GM03348 (cell line): ENCODE results near the gene GAPDH.
"Not testable (repeated sequence)": the region's sequence is repeated elsewhere in the genome, so short reads cannot be mapped to it uniquely, and the experiment has no call there.

Experiments used
- DNase-seq: peaks from one replicate; pipeline ENCODE4 v3.0.0; 2012; ENCODE audit warnings: low spot score

Gene GAPDH

DNA sequence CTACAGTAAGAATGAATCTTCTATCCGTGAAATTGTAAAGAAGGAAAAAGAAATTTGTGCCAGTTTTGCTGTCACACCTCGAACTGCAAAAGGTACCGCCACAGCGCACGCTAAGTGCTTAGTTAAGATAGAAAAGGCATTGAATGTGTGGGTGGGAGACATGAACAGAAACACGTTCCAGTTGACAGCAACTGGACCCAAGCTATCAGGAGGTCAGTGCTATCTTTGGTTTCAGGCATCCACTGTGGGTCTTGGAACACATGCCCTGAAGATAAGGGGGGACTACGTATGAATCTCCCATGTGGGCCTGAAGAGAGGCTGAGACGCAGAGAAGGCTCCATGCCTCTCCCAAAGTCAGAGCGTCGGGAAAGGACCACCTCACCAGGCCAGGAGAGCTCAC lies 11.7 kb downstream of the GAPDH start:
- no peak for DNase-seq

DNA sequence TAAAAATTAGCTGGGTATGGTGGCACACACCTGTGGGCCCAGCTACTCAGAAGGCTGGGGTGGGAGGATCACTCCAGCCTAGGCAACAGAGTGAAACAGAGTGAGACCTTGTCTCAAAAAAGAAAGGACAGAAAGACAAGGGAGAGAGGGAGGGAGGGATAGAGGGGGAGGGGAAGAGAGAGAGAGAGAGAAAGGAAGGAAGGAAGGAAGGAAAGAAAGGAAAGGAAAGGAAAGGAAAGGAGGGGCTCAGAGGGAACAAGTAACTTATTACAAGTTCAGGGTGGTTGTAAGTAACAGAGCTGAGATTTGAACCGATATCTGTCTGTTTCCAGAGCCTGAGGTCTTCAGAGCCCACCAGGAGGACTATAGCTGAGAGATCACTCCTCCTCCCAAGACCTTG lies 13.2 kb downstream of the GAPDH start:
- DNase-seq, result no peak

DNA sequence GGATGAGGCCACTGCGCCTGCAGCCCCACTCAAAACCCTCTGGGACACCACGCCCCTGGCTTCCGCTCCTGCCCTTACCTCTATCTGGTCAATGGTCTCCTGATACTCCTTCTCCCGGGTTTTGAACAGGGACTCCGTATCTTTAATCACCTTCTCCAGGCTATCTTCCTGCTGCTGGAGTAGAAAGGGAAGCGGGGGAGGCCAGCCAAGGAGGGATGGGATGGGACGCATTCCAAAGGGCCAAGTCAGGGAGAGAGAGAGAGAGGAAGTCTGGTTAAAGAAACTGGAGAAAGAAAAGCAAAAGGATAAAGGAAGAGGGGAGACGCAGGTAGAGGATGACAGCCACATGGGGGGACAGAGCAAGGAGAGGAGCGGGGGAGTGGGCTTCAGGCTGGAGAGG lies 13.7 kb downstream of the GAPDH start:
- peak; percentile 80 for DNase-seq

GRCh38 chr12:6548556-6548955 lies 14.2 kb downstream of the GAPDH start:
- DNase-seq, result no peak

DNA sequence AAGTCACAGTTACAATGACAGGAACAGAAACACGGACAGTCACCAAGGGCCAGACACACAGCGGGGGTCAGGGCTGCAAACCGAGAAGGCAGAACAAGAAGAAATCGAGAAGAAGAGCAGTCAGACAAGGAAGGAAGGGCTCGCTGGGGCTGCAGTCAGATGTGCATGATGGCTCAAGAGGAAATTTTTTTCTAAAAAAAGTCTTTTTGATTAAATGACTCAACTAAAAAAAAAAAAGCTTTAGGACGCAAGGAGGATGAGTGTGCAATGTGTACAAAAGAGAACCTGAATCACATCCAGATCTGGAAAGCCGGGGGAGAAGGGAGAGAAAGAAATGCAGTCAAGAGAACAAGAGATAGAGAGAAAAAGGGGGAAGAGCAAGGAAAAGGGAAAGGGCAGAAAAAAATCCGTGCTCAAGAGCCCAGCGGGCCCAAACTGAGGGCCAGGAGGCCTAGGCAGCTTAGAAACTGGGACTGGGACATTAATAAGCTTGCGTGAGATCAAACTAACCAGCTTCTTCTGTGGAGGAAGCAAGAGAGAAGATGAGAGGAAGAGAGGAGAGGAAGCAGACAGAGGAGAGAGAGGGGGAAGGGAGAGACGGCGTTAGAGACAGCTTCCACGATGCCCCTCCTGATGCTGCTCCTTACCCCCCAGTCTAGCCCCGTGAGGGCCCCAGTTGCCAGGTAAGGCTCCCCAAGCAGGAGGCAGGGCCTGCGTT lies 14.8 kb downstream of the GAPDH start:
- DNase-seq, result peak; percentile 61

DNA sequence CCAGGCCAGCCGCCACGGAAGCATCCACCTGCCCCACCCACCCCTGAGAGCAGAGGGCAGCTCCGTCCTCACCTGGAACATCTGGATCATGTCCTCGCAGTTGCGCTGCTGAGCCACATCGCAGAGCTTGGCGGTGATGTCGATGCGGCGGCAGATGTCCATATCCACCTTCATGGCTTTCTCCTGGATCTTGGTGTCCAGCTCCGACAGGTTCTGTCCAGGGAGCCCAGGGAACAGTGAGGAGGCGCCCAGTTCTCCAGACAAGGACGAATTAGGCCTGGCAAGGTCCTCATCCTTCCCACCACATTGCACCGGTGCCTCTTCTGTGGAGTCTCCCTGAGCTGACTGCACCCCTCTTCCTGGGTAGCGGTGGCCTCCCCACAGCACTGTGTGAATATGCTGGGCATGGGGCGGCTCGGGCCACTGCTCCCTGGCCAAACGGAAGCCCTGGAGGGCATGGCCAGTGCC lies 15.4 kb downstream of the GAPDH start:
- no peak for DNase-seq

DNA sequence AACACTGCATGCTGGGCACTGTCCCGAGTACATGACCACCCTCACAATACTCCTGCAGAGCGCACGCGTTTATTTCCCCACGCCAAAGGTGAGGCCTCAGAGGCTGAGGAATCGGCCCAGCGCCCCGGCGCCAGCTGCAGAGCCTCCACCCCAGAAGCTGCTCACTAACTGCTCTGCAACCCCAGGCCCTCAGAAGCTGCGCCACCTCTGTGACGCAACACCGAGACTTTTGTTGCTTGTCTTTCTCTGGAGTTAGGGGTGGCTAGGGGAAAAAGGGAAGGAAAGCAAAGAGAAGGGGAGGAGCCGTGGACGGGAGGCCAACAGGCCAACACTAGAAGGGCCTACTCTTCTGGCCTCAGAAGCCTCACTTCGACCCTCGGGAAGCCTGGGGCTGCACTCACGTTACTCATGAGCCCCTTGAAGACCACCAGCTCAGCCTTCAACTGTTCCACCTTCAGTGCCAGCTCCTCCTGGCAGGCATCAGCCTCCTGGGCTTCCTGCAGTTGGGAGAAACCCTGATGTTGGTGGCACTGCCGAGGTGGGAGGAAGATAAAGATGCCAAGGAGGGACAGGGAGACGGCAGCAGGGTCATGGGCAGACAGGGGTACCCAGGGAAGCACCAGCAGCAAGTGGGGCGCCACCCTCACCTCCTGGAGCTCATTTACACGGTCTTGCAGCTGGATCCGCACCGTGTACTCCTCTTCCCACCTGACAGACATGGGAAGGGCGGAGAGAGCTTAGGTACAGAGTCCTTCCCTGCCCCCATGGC lies 16.2 kb downstream of the GAPDH start:
- DNase-seq, result no peak

DNA sequence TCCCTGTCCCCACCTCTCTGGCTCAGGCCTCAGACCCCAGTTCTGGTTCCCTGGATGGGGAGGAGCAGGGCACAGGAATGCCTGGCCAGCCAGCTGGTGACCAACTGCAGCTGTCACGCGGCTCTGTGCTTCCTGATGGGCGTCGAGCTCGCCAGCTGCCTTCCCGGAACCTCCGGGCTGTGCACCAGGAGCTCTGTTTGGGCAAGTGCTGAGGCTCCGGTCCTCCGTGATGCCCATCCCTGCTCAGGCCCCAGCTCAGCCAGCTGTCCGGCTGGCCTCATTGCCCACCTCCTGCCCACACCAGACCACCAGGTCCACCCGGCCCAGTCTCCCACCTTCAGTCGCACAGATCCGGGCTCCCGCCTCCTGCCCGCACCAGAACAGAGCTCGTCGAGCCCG lies 16.7 kb downstream of the GAPDH start:
- DNase-seq, result peak; percentile 71

DNA sequence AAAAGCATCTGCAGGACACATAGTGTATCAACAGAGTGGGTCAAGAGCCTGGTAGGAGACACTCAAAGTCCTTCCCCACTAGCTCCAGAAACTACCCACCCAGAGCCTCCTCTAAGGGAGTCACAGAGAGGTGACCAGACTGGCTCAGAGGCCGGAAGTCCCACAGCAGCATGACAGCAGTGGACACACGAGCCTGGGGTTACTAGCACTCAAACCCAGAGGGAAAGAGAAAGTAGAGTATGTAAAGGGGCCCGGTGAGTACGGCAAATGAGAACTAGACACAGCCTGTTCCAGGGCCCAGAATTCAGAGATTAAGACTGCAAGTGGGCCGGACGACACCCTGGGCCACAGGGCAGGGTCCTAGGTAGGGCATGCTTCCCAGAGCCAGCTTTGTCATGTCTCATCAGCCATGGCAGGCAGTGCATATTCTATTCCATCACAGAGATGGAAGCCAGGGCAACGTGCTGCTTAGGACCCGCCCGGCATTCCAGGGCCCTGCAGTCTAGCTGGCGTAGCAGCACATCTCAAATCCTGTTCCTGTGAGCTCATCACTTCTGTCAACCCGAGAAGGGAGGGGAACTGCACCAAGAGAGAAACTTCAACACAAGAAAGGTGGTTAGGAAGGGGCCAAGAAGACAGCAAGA lies 17.3 kb downstream of the GAPDH start:
- peak; percentile 75 for DNase-seq

DNA sequence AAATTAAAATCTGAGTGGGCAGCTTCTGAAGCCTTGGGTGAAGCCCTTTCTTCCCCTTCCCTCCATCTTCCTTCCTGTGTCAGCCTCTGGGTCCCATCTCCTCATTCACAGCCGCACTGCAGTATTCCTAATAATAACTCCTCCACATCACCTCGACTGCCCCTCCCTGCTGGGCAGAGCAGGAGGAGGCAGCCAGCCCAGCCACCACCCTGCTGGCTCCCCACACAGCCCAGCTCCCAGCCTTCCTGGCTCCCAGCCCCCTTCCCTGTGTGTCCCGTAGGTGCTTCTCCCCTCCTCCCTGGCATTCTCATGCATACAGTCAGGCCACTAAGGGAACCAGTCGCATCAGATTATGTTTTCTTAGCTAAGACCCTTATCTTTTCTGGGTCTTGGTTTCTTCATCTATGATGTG lies 17.8 kb downstream of the GAPDH start:
- DNase-seq, result peak; percentile 47

GRCh38 chr12:6553051-6553868 lies 18.9 kb downstream of the GAPDH start:
- peak; percentile 73 for DNase-seq

- peak; percentile 77 for DNase-seq
Observed at GRCh38 chr12:6554168-6555017, 20.1 kb downstream of the GAPDH start.

DNA sequence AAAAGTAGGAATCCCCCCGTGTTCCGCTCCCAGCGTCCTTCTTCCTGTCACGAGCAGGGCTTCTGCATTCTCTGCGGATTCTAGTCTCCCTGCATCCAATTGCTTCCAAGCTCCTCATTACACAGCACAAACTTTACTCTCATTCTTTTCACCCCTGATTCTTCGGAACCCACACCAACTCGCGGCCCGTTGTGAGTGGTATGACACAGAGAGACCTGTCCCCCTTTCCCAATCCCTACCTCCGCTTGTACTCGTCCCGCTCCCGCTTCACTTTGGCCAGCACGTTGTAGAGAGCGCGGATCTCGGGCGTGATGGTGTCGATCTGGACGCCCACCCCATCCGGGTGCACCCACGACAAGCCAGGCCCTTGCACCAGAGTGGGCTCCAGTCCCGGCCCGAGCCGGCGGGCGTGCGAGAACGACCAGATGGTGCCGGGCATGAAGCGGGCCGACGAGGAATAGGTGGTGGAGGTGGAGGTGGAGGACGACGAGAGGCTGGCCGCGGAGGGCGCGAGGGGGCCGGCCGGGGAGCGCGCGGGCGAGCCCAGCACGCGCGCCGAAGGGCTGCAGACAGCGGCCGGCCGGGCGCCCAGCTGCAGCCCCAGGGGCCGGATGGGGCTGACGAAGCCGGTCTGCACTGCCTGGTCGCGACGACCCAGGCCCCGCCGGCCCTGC lies 20.8 kb downstream of the GAPDH start:
- no peak for DNase-seq

- DNase-seq, result not testable (repeated sequence)
Observed at GRCh38 chr12:6556496-6556817, 22.1 kb downstream of the GAPDH start.

DNA sequence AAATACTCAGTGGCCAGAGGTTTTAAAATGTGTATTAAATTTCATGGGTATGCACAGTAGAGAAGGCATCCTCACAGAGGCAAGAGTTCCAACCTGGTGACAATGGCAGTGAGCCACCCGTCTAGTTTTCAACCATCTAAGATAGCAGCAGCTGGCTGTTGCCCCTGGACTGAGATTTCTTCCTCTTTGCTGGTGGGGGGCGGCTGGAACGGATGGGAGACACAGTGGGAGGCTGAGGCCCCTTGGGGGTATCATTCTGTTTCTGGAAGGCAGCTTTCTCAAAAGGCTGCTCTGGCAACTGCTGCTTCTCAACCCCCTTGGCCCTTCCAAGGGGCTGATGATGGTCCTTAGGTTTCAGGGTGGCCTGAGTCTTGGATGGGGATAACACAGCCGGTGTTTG lies 22.5 kb downstream of the GAPDH start:
- DNase-seq, result no peak

DNA sequence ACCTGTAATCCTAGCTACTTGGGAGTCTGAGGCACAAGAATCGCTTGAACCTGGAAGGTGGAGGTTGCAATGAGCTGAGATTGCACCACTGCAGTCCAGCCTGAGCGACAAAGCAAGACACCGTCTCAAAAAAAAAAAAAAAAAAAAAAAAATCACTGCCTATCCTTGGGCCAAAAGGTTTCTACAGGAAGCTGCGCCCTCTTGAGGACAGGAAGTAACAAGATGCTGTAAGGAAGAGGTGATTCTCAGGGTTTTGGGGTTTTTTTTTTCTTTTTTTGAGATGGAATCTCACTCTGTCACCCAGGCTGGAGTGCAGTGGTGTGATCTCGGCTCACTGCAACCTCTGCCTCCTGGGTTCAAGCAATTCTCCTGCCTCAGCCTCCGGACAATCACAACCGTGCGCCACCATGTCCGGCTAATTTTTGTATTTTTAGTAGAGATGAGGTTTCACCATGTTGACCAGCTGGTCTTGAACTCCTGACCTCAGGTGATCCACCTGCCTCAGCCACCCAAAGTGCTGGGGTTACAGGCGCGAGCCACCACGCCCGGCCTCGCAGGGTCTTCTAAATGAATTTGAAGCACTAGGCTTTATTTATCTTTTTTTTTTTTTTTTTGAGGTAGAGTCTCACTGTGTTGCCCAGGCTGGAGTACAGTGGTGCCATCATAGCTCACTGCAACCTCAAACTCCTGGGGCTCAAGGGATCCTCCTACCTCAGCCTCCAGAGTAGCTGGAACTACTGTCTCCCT lies 23.9 kb downstream of the GAPDH start:
- peak; percentile 77 for DNase-seq

DNA sequence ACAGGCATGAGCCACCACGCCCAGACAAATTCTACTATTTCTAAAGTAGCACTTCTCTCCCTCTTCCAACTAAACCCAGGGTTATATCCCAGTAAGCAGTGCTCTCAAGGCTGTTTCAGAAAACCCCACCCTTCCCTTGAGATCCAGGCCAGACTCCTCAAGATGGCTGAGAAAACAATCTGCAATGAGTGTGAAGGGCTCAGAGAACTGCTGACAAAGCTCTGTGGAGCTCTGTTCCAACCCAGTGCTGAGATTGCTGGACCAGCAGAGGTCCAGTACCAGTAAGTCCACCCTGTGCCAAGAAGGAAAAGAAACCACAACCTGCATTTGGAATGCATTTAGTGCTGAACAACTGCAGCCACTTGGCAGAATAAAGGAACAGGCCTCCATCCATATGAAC lies 25.2 kb downstream of the GAPDH start:
- DNase-seq, result no peak

GRCh38 chr12:6560501-6561205 lies 26.3 kb downstream of the GAPDH start:
- no peak for DNase-seq

DNA sequence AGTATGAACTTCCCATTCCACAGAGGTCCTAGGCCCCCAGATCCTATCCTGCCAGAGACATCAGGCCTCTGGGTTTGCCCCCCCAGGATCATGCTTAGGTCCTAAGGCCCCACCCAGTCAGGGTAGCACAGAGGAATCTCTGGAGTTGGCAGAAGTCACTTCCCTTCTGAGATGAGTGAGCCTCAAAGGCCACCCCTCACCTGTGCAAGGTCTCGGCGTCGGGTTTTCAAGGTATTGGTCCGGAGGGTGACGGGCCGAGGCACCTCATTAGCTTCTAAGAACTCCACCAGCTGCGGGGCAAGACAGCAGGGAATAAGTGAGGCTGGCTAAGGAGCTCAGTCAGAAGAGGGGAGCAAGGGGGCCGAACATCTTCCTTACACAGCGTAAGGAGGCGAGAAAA lies 28.6 kb downstream of the GAPDH start:
- no peak for DNase-seq
